ENCODE measurements around the gene KDM2A. TPM values are rescaled to one million over a fixed set of nuclear protein-coding genes. Genes with fewer than 3 reads are reported as not detected.
"Not testable (repeated sequence)": the region's sequence is repeated elsewhere in the genome, so short reads cannot be mapped to it uniquely, and the experiment has no call there.

The KDM2A gene
- polyA plus RNA-seq, 1 experiment: 52.2 TPM

DNA sequence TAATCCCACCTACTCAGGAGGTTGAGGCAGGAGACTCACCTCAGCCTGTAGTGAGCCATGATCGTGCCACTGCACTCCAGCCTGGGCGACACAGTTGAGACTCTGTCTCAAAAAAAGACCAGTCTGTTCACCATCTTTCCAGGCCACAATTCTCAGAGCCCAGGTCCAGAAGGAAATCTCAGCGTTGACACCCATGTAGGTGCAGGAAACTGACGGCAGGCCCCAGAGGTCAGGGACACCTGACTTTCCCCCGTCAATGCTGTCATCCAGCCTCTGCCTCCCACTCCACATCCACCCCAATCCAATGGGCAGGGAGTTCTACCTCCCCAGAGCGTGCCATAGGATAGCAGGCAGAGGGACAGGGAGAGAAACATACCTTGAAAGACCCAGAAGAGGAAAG, 141.3 kb downstream of the KDM2A start:
- no peaks in the 10 kb centered on the region for H3K27me3 ChIP-seq (ENCODE audit: control insufficient read depth, insufficient read depth, low read length)
- CTCF ChIA-PET: no interaction called here
- no peak overlapping the region for H3K27ac ChIP-seq (ENCODE audit: low read depth, low read length)
- H3K9me3 ChIP-seq (ENCODE audit: control insufficient read depth, insufficient read depth, low read length): no peaks in the 10 kb centered on the region
- H3K4me3 ChIP-seq (ENCODE audit: low read depth, low read length): no peak overlapping the region
- POLR2A ChIA-PET: no interaction called here
- DNase-seq (ENCODE audit: low read depth, low spot score): no peak
- TF ChIP-seq, protein P1, sequence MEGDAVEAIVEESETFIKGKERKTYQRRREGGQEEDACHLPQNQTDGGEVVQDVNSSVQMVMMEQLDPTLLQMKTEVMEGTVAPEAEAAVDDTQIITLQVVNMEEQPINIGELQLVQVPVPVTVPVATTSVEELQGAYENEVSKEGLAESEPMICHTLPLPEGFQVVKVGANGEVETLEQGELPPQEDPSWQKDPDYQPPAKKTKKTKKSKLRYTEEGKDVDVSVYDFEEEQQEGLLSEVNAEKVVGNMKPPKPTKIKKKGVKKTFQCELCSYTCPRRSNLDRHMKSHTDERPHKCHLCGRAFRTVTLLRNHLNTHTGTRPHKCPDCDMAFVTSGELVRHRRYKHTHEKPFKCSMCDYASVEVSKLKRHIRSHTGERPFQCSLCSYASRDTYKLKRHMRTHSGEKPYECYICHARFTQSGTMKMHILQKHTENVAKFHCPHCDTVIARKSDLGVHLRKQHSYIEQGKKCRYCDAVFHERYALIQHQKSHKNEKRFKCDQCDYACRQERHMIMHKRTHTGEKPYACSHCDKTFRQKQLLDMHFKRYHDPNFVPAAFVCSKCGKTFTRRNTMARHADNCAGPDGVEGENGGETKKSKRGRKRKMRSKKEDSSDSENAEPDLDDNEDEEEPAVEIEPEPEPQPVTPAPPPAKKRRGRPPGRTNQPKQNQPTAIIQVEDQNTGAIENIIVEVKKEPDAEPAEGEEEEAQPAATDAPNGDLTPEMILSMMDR (IDR thresholded peaks at IDR 0.05; ENCODE audit: low read depth, low read length): no peak

GRCh38 chr11:67260885-67261639, 142.0 kb downstream of the KDM2A start:
- CTCF ChIA-PET: interaction anchor here (0.6 to 4.9 kb wide), 14 partner anchors 8 to 339 kb away, joined by 3 to 71 read pairs (median 6); partner anchors contain the start of gene ANKRD13D
- H3K9me3 ChIP-seq (ENCODE audit: control insufficient read depth, insufficient read depth, low read length); H3K27me3 ChIP-seq (ENCODE audit: control insufficient read depth, insufficient read depth, low read length); H3K27ac ChIP-seq (ENCODE audit: low read depth, low read length); DNase-seq (ENCODE audit: low read depth, low spot score): not testable (repeated sequence)
- H3K4me3 ChIP-seq (ENCODE audit: low read depth, low read length): peak overlapping the region; percentile 54
- POLR2A ChIA-PET: interaction anchor here (1.0 to 3.2 kb wide), 3 partner anchors 8 to 56 kb away, joined by 3 to 18 read pairs (median 5); no protein-coding TSS in a partner anchor

DNA sequence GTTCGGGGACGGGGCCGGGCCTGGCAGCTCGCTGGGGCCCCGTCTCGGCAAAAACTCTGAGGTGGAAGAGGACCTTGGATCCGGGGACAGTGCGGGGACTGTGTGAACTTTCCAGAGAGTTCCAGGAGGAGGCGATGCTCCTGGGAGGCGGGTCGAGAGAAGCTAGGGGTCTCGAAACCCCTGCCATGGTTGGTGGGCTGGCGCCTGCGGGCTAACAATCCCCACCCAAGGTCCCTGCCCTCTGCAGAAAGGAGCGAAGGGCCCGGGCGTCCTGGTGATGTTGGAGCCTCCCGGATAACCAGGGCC, 142.5 kb downstream of the KDM2A start:
- Histone ChIP-seq H3K4me3 (ENCODE audit: low read depth, low read length) (peak overlapping the region; percentile 44), H3K9me3 (ENCODE audit: control insufficient read depth, insufficient read depth, low read length) (no peaks in the 10 kb centered on the region), H3K27ac (ENCODE audit: low read depth, low read length) (no peak overlapping the region), H3K27me3 (ENCODE audit: control insufficient read depth, insufficient read depth, low read length) (no peaks in the 10 kb centered on the region)
- ChIA-PET CTCF (interaction anchor here (0.6 to 4.9 kb wide), 17 partner anchors 9 to 339 kb away, joined by 3 to 71 read pairs (median 6); partner anchors contain the start of gene ANKRD13D), POLR2A (interaction anchor here (0.5 to 3.2 kb wide), 4 partner anchors 9 to 56 kb away, joined by 3 to 18 read pairs (median 6); no protein-coding TSS in a partner anchor)
- TF ChIP-seq, protein P1 (IDR thresholded peaks at IDR 0.05; ENCODE audit: low read depth, low read length): peak; percentile 17; the same call in 1 of the 2 replicates
- DNase-seq (ENCODE audit: low read depth, low spot score): no peak

DNA sequence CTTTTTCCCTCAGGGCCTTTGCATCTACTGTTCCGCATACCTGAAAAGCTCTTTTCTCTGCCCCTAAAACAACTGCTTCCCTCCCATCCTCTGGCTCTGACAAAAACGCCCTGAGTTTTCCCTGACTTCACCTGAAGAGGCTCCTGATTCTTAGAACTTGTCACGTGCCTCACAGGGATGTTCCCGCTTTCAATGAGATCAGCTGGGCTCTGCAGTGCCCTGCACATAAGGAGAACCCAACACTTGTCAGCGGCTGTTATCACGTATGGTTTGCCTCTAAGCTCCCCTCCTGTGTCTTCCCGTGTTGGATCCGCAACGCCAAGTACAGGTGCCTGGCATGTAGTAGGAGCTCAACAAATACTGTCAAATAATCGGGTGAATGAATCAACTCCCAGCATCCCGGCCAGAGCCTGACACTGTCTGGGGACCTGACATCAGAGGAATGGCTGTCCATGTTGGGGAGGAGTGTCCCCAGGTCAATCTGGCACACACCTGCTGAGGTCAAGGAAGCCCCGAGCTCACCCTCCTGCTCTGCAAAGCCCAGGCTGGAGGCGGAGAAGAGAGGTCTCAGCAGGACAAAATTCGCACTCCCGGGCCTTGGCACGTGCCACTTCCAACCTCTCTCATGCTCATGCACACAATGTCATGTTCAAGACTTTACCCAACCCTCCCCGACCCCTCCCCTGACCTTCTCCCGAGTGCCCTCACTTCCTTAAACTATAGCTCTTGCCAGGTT, 143.1 kb downstream of the KDM2A start:
- ChIA-PET CTCF (interaction anchor here (0.5 to 4.9 kb wide), 21 partner anchors 9 to 157 kb away, joined by 3 to 71 read pairs (median 6); partner anchors contain the start of genes ANKRD13D and SSH3), POLR2A (interaction anchor here (0.5 to 3.2 kb wide), 4 partner anchors 9 to 55 kb away, joined by 3 to 18 read pairs (median 6); no protein-coding TSS in a partner anchor)
- TF ChIP-seq, protein P1 (IDR thresholded peaks at IDR 0.05; ENCODE audit: low read depth, low read length): no peak
- Histone ChIP-seq H3K4me3 (ENCODE audit: low read depth, low read length) (no peak overlapping the region), H3K27ac (ENCODE audit: low read depth, low read length) (no peak overlapping the region), H3K9me3 (ENCODE audit: control insufficient read depth, insufficient read depth, low read length) (no peaks in the 10 kb centered on the region; the same call in 1 of the 2 replicates), H3K27me3 (ENCODE audit: control insufficient read depth, insufficient read depth, low read length) (no peaks in the 10 kb centered on the region)
- no peak for DNase-seq (ENCODE audit: low read depth, low spot score)
